Fibroblast of villous mesenchyme (primary cell): ENCODE data around the gene SEMA5A. TPM values are rescaled to one million over a fixed set of nuclear protein-coding genes. Genes with fewer than 3 reads are reported as not detected.
A peak's percentile ranks its signal among the peaks of the same experiment; 100 is the strongest.

Experiments
- DNase-seq: peaks from one replicate; pipeline ENCODE4 v3.0.0-alpha.2; 2010; ENCODE audit warnings: low read depth
- H3K4me3 ChIP-seq: 2 replicates; pipeline ENCODE4 v1.5.1; 2011; ENCODE audit warnings: low read depth, mild to moderate bottlenecking, low read length
- CTCF ChIP-seq: IDR thresholded peaks from 2 replicates; pipeline ENCODE4 v1.5.1; 2012; ENCODE audit warnings: low read depth, mild to moderate bottlenecking, low read length; ENCODE audit not compliant: insufficient read depth
- total RNA-seq: library from RNA; depleted of rRNA; stranded (reverse); fragments of >200 nt; gene quantifications from 2 replicates; pipeline ENCODE4 v1.2.3, GENCODE V29; 2012

Gene SEMA5A
- total RNA-seq, 1 donor, result 72.5 TPM

- no peak for TF ChIP-seq CTCF
- no peak overlapping the region for H3K4me3 ChIP-seq
- DNase-seq, result peak; percentile 28
Observed at GRCh38 chr5:9381464-9381863, 164.4 kb downstream of the SEMA5A start.

GRCh38 chr5:9380109-9380508 lies 165.8 kb downstream of the SEMA5A start:
- DNase-seq, result peak; percentile 44
- no peak for TF ChIP-seq CTCF
- no peak overlapping the region for H3K4me3 ChIP-seq

- no peak overlapping the region for H3K4me3 ChIP-seq
- DNase-seq, result peak; percentile 58
- no peak for TF ChIP-seq CTCF
Observed at GRCh38 chr5:9376363-9377117, 169.3 kb downstream of the SEMA5A start.

- DNase-seq, result no peak
- H3K4me3 ChIP-seq, result no peak overlapping the region
- no peak for TF ChIP-seq CTCF
Observed at GRCh38 chr5:9375756-9376155, 170.1 kb downstream of the SEMA5A start.

GRCh38 chr5:9374025-9374424 lies 171.8 kb downstream of the SEMA5A start:
- DNase-seq, result no peak
- H3K4me3 ChIP-seq, result no peak overlapping the region
- no peak for TF ChIP-seq CTCF

GRCh38 chr5:9373571-9373970 lies 172.3 kb downstream of the SEMA5A start:
- no peak for DNase-seq
- no peak for TF ChIP-seq CTCF
- no peak overlapping the region for H3K4me3 ChIP-seq

- TF ChIP-seq CTCF, result no peak
- no peak overlapping the region for H3K4me3 ChIP-seq
- no peak for DNase-seq
Observed at GRCh38 chr5:9370256-9370655, 175.6 kb downstream of the SEMA5A start.
